OCI-LY3 (cell line): ENCODE measurements around the gene C6orf118.

ENCODE experiments used
- CTCF ChIP-seq: fragments of 200-600, 300-600 bp; sonication (generic); IDR thresholded peaks from 2 replicates; pipeline ENCODE4 v1.5.1; 2014; ENCODE audit warnings: antibody characterized with exemption, low read length, low read depth
- EZH2phosphoT487 ChIP-seq: fragments of 200-600 bp; shearing (Covaris generic); IDR thresholded peaks from 2 replicates; pipeline ENCODE4 v1.6.1; 2018; ENCODE audit warnings: antibody characterized with exemption, mixed run types, low read depth

- TF ChIP-seq CTCF (no peak), EZH2phosphoT487 (no peak)
These were observed 40.4 kb downstream of the C6orf118 start for GRCh38 chr6:165268987-165269386.
